ENCODE data around the gene CRYL1.

The CRYL1 gene

GRCh38 chr13:20408181-20408580, 117.5 kb downstream of the CRYL1 start (continued):
- TF ChIP-seq ZNF274 (IDR thresholded peaks at IDR 0.05; ENCODE audit: low read length) (no peak), ZNF274 (tag by site-specific recombination; IDR thresholded peaks at IDR 0.05; ENCODE audit: borderline replicate concordance) (no peak), ZNF837 (tag by site-specific recombination; IDR thresholded peaks at IDR 0.05) (no peak), HOXD13 (CRISPR knock-in tag; IDR thresholded peaks at IDR 0.05; ENCODE audit: borderline replicate concordance) (no peak)

GRCh38 chr13:20407759-20408158, 117.9 kb downstream of the CRYL1 start:
- ChIA-PET POLR2A (no interaction called here), CTCF (interaction anchor here (0.6 to 0.7 kb wide), 2 partner anchors 86 to 198 kb away, joined by 3 read pairs; no protein-coding TSS in a partner anchor)
- TF ChIP-seq ZNF335 (tag by site-specific recombination; conservative IDR thresholded peaks at IDR 0.05) (no peak), ZNF202 (tag by site-specific recombination; IDR thresholded peaks at IDR 0.05; ENCODE audit: borderline replicate concordance) (no peak), ZNF324 (tag by site-specific recombination; IDR thresholded peaks at IDR 0.05) (no peak), ZNF19 (tag by site-specific recombination; IDR thresholded peaks at IDR 0.05; ENCODE audit: low read depth) (no peak), ZBTB20 (tag by site-specific recombination; IDR thresholded peaks at IDR 0.05) (no peak), YY2 (tag by site-specific recombination; IDR thresholded peaks at IDR 0.05) (no peak), YY1 (tag by site-specific recombination; IDR thresholded peaks at IDR 0.05) (no peak), ZNF837 (tag by site-specific recombination; IDR thresholded peaks at IDR 0.05) (no peak), ZNF112 (tag by site-specific recombination; IDR thresholded peaks at IDR 0.05) (no peak), ZBTB10 (tag by site-specific recombination; IDR thresholded peaks at IDR 0.05) (no peak), ZNF426 (tag by site-specific recombination; IDR thresholded peaks at IDR 0.05) (no peak), ZNF548 (tag by site-specific recombination; IDR thresholded peaks at IDR 0.05) (no peak), KLF17 (tag by site-specific recombination; IDR thresholded peaks at IDR 0.05) (no peak), ZNF560 (tag by site-specific recombination; IDR thresholded peaks at IDR 0.05; ENCODE audit: borderline replicate concordance) (no peak), ZNF692 (tag by site-specific recombination; IDR thresholded peaks at IDR 0.05) (no peak), ZFP41 (tag by site-specific recombination; IDR thresholded peaks at IDR 0.05; ENCODE audit: borderline replicate concordance) (no peak), ZNF488 (tag by site-specific recombination; IDR thresholded peaks at IDR 0.05) (no peak), GLIS2 (tag by site-specific recombination; IDR thresholded peaks at IDR 0.05) (no peak), ZNF555 (tag by site-specific recombination; conservative IDR thresholded peaks at IDR 0.05) (no peak)
- no peaks in the 10 kb centered on the region for H3K36me3 ChIP-seq (ENCODE audit: control insufficient read depth in 2 of 2, insufficient read depth in 1 of 2, low read length in 2 of 2)
- H3K4me1 ChIP-seq (ENCODE audit: control insufficient read depth, insufficient read depth, low read length): no peaks in the 10 kb centered on the region
- H3K4me3 ChIP-seq (ENCODE audit: low read depth, low read length): no peak overlapping the region
- no peaks in the 10 kb centered on the region for H3K9me3 ChIP-seq (ENCODE audit: control insufficient read depth, insufficient read depth, low read depth, low read length)
- no peak overlapping the region for H3K27ac ChIP-seq (ENCODE audit: extremely low read depth, low read depth, low read length)
